Lung (tissue), 12 donors: ENCODE results near the gene SLC6A15. TPM values are rescaled to one million over a fixed set of nuclear protein-coding genes. Genes with fewer than 3 reads are reported as not detected.

Experiments
- ATAC-seq: fragments of 200-7000 bp; cut with Tn5 transposase; one replicate; pipeline ENCODE4 v1.9.1; 2020; ENCODE audit warnings: moderate number of reproducible peaks; ENCODE audit not compliant: insufficient read depth, low FRiP score
- DNase-seq, 3 donors: peaks; one replicate each; pipeline ENCODE4 v3.0.0-alpha.2; 2013 to 2017
- H3K27ac ChIP-seq, 2 donors: one replicate each; pipeline ENCODE4 v1.5.1; 2013; ENCODE audit warnings: mild to moderate bottlenecking in 2 of 2, moderate library complexity in 2 of 2, control low read depth in 1 of 2, inconsistent platforms in 1 of 2, low read depth in 1 of 2, low read length in 1 of 2
- H3K27me3 ChIP-seq, 3 donors: one replicate each; pipeline ENCODE4 v1.5.1; 2013; ENCODE audit warnings: low read length in 2 of 3; ENCODE audit not compliant: control insufficient read depth in 3 of 3, insufficient read depth in 3 of 3
- H3K36me3 ChIP-seq, 4 donors: one replicate each; pipeline ENCODE4 v1.5.1; 2013; ENCODE audit warnings: low read length in 4 of 4, mild to moderate bottlenecking in 1 of 4, moderate library complexity in 1 of 4; ENCODE audit not compliant: control insufficient read depth in 4 of 4, insufficient read depth in 4 of 4
- H3K4me1 ChIP-seq, 5 donors: one replicate each; pipeline ENCODE4 v1.5.1; 2013; ENCODE audit warnings: low read length in 5 of 5, mild to moderate bottlenecking in 2 of 5, moderate library complexity in 1 of 5; ENCODE audit not compliant: control insufficient read depth in 5 of 5, insufficient read depth in 5 of 5
- H3K4me3 ChIP-seq: one replicate; pipeline ENCODE4 v1.5.1; 2013; ENCODE audit warnings: mild to moderate bottlenecking, control low read depth, moderate library complexity
- H3K9ac ChIP-seq, 2 donors: one replicate each; pipeline ENCODE4 v1.5.1; 2013; ENCODE audit warnings: low read length in 2 of 2, control low read depth in 1 of 2; ENCODE audit not compliant: insufficient read depth in 1 of 2
- H3K9me3 ChIP-seq, 4 donors: one replicate each; pipeline ENCODE4 v1.5.1; 2013; ENCODE audit warnings: low read length in 3 of 4, mild to moderate bottlenecking in 1 of 4, moderate library complexity in 1 of 4; ENCODE audit not compliant: control insufficient read depth in 4 of 4, insufficient read depth in 3 of 4
- CTCF ChIP-seq: IDR thresholded peaks from 2 replicates; pipeline ENCODE4 v1.5.1; 2012; ENCODE audit warnings: mild to moderate bottlenecking; ENCODE audit errors: control extremely low read depth, extremely low read depth
- WGBS, 2 donors: extraction: QIAGEN DNeasy Blood & Tissue Kit; methylation state at CpG; one replicate each; pipeline ENCODE4 v1.1.7; 2013; 5-methylcytosine and 5-hydroxymethylcytosine counted together
- polyA plus RNA-seq, 2 donors: library from polyadenylated mRNA; stranded (reverse); fragments of 200-250 nt; gene quantifications; one replicate each; pipeline ENCODE4 v1.2.1, GENCODE V29; 2013
- total RNA-seq, 2 donors: library from RNA; depleted of rRNA in 1 of 2; stranded (reverse); fragments of >200 nt in 1 of 2; gene quantifications; one replicate each; pipeline ENCODE4 v1.2.1, GENCODE V29; 2014 to 2021
- donor health status: control.
- donor health status: control.
- donor health status: Bipolar disorder and iron deficiency.
- donor health status: healthy.
- donor health status: DM: yes; HTN: yes; CAD: no.

SLC6A15 gene
- total and polyA plus RNA-seq, 4 donors = 0.02 to 0.34 (median 0.11) TPM; not detected in 1

DNA sequence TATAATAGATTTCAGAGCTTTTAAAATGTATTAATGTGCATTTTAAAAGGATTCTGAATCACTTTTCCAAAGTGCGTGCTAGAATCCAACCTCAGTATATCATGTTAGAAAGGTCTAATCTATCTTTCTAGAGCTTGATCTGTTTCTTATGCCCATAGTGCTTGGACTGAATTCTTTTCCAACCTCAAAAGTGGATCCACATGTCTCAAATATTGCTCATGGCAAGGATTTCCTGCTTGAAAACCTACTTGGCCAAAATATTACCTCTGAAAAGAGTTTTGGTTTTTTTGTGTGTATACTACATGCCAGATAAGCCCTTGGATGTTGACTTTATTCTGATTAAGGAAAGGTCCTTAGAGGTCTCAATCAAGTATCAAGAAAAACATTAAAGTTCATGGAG, 16.9 kb upstream of the SLC6A15 start:
- Histone ChIP-seq H3K9ac (no peak overlapping the region), H3K36me3 (no peaks in the 10 kb centered on the region), H3K9me3 (no peaks in the 10 kb centered on the region), H3K27ac (no peak overlapping the region), H3K27me3 (no peaks in the 10 kb centered on the region), H3K4me3 (no peak overlapping the region), H3K4me1 (no peaks in the 10 kb centered on the region)
- no peak for TF ChIP-seq CTCF
- DNase-seq (no peak), ATAC-seq (no peak)
- WGBS, 2 donors = 95 to 100% methylated on average over 1 of the region's 1 CpG

- Histone ChIP-seq H3K27ac (no peak overlapping the region), H3K36me3 (no peaks in the 10 kb centered on the region), H3K9ac (no peak overlapping the region), H3K27me3 (peaks cover 0 to 3% (median 0%) of the 10 kb centered on the region in 3 donors), H3K9me3 (no peaks in the 10 kb centered on the region), H3K4me1 (no peaks in the 10 kb centered on the region), H3K4me3 (no peak overlapping the region)
- WGBS, 2 donors = 40 to 44% methylated on average over 2 of the region's 2 CpGs
- TF ChIP-seq CTCF = no peak
- DNase-seq = peak in 2 of 3 donors; percentile 7 to 11
- ATAC-seq = no peak
Measured at GRCh38 chr12:84924981-84925380, 12.4 kb upstream of the SLC6A15 start.

- Histone ChIP-seq H3K9ac (no peak overlapping the region), H3K4me3 (no peak overlapping the region), H3K9me3 (no peaks in the 10 kb centered on the region), H3K27ac (no peak overlapping the region), H3K27me3 (peaks cover 0 to 3% (median 0%) of the 10 kb centered on the region in 3 donors), H3K36me3 (no peaks in the 10 kb centered on the region), H3K4me1 (no peaks in the 10 kb centered on the region)
- no peak for DNase-seq
- 65 to 74% methylated on average over 2 of the region's 2 CpGs for WGBS, 2 donors
- TF ChIP-seq CTCF = no peak
- ATAC-seq = no peak
Measured at GRCh38 chr12:84922693-84923092, 10.1 kb upstream of the SLC6A15 start.

- ATAC-seq = no peak
- Histone ChIP-seq H3K27me3 (peaks cover 0 to 15% (median 3%) of the 10 kb centered on the region in 3 donors), H3K9me3 (no peaks in the 10 kb centered on the region), H3K4me3 (no peak overlapping the region), H3K36me3 (no peaks in the 10 kb centered on the region), H3K27ac (no peak overlapping the region), H3K4me1 (no peaks in the 10 kb centered on the region), H3K9ac (no peak overlapping the region)
- no peak for DNase-seq
- WGBS, 2 donors = 68 to 86% methylated on average over 1 of the region's 1 CpG
- TF ChIP-seq CTCF = no peak
Measured at GRCh38 chr12:84920331-84920730, 7.7 kb upstream of the SLC6A15 start.
